Measurements from ENCODE around the gene PARD3B. TPM values are rescaled to one million over a fixed set of nuclear protein-coding genes. Genes with fewer than 3 reads are reported as not detected.

PARD3B gene
- total and polyA plus RNA-seq, 2 of the 8 experiments (the other 6 are each of a cell fraction or from before 2014, with no cell fraction given): 1.2 to 5.7 TPM

DNA sequence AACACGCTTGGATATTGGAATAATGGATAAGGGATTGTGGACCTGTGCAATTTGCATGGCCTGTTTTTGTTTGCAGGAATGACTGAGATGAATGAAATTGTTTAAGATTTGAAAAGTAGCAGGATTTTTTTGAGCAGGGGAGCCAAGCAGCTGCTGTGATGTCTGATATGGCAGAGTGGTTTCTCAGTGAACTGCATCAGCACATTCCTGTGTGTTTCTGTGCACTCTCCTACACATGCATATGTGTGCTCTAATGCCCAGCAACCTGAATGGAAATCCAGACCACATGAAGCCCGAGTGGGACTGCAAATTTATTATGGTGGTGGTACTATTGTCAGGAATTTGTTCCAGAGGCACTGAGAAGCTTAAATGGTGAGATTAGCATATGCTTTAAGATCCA, 161.7 kb downstream of the PARD3B start:
- H3K4ac ChIP-seq (replicated peaks; ENCODE audit: insufficient read length, low read depth, low read length): no peak overlapping the region
- no peak overlapping the region for H3K9ac ChIP-seq (replicated peaks in 1 of 4; ENCODE audit: extremely low read depth in 1 of 4, low read depth in 3 of 4, low read length in 3 of 4)
- ChIA-PET POLR2A (ENCODE audit: partially characterized antibody) (no interaction called here), CTCF (ENCODE audit: partially characterized antibody) (no interaction called here)
- H2BK20ac ChIP-seq (ENCODE audit: low read length): no peak overlapping the region
- no peak overlapping the region for H3K4me3 ChIP-seq (ENCODE audit: extremely low read depth in 1 of 4, insufficient read depth in 2 of 4, low read depth in 3 of 4, low read length in 4 of 4)
- no peak overlapping the region for H3K18ac ChIP-seq (ENCODE audit: extremely low read depth, low read length)
- H3K14ac ChIP-seq (ENCODE audit: insufficient read length): no peak overlapping the region
- H3K56ac ChIP-seq (replicated peaks; ENCODE audit: insufficient read length, low read depth, low read length): no peak overlapping the region
- H3K27ac ChIP-seq (ENCODE audit: low read depth, low read length): no peak overlapping the region
- no peak overlapping the region for H2AFZ ChIP-seq (ENCODE audit: low read length)
- H3K23me2 ChIP-seq (ENCODE audit: low read depth, low read length): no peaks in the 10 kb centered on the region
- no peak overlapping the region for H2BK5ac ChIP-seq (ENCODE audit: low read depth, low read length)
- no peaks in the 10 kb centered on the region for H3K36me3 ChIP-seq (ENCODE audit: control insufficient read depth in 2 of 4, insufficient read depth in 4 of 4, low read length in 3 of 4)
- H4K8ac ChIP-seq (ENCODE audit: extremely low read depth, insufficient read depth, low read length): no peak overlapping the region
- H3K9me3 ChIP-seq (ENCODE audit: insufficient read depth in 2 of 2, low read depth in 1 of 2, low read length in 1 of 2): no peaks in the 10 kb centered on the region
- no peaks in the 10 kb centered on the region for H3K27me3 ChIP-seq (replicated peaks in 1 of 4; ENCODE audit: control insufficient read depth in 3 of 4, extremely low read depth in 1 of 4, insufficient read depth in 3 of 4, low read length in 3 of 4)
- H3K79me2 ChIP-seq (ENCODE audit: control insufficient read depth in 1 of 2, insufficient read depth in 2 of 2, low read length in 2 of 2): no peaks in the 10 kb centered on the region
- H2AK5ac ChIP-seq (ENCODE audit: low read depth, low read length): no peak overlapping the region
- no peak overlapping the region for H3K23ac ChIP-seq (ENCODE audit: insufficient read length)
- H4K91ac ChIP-seq (replicated peaks; ENCODE audit: insufficient read length, low read length): no peak overlapping the region
- H3K79me1 ChIP-seq (ENCODE audit: low read depth, low read length): no peaks in the 10 kb centered on the region
- DNase-seq (ENCODE audit: low read depth in 1 of 2, low spot score in 2 of 2) (no peak), FAIRE-seq (no peak)
- H3K4me2 ChIP-seq (ENCODE audit: insufficient read depth in 1 of 2, low read depth in 2 of 2, low read length in 2 of 2): no peak overlapping the region
- no peak overlapping the region for H2BK15ac ChIP-seq (ENCODE audit: low read length)
- no peaks in the 10 kb centered on the region for H4K20me1 ChIP-seq (replicated peaks in 1 of 2; ENCODE audit: control insufficient read depth in 1 of 2, insufficient read depth in 2 of 2, low read length in 2 of 2)
- no peaks in the 10 kb centered on the region for H3K4me1 ChIP-seq (replicated peaks in 1 of 4; ENCODE audit: control insufficient read depth in 3 of 4, insufficient read depth in 4 of 4, low read length in 3 of 4)
- WGBS, 2 experiments (ENCODE audit: extremely low coverage in 1 of 2, insufficient coverage in 1 of 2, insufficient read length in 1 of 2, insufficient replicate concordance in 2 of 2, low coverage in 1 of 2, low lambda C conversion rate in 2 of 2, missing lambda C conversion rate in 1 of 2): 88% methylated on average over 2 of the region's 2 CpGs; no CpG with 5 or more reads in 1 of the 2 experiments
- no peak overlapping the region for H2BK12ac ChIP-seq (ENCODE audit: low read depth, low read length)
- H4K5ac ChIP-seq (ENCODE audit: insufficient read length, low read depth, low read length): no peak overlapping the region
- no peak overlapping the region for H2BK120ac ChIP-seq (replicated peaks; ENCODE audit: low read depth, low read length)
- TF ChIP-seq POLR2AphosphoS5 (IDR thresholded peaks at IDR 0.05; ENCODE audit: low read depth, low read length): no peak
- no peak for TF ChIP-seq CTBP2 (IDR thresholded peaks at IDR 0.05; ENCODE audit: borderline replicate concordance, insufficient read depth, insufficient read length, low read length)
- TF ChIP-seq ZNF274 (IDR thresholded peaks at IDR 0.05; ENCODE audit: borderline replicate concordance, extremely low read depth, low read length): no peak
- no peak for TF ChIP-seq BCL11A (IDR thresholded peaks at IDR 0.05; ENCODE audit: low read depth in 2 of 2, low read length in 2 of 2)
- TF ChIP-seq FOSL1 (IDR thresholded peaks at IDR 0.05; ENCODE audit: insufficient read depth, low read depth, low read length): no peak
- TF ChIP-seq, protein P1, sequence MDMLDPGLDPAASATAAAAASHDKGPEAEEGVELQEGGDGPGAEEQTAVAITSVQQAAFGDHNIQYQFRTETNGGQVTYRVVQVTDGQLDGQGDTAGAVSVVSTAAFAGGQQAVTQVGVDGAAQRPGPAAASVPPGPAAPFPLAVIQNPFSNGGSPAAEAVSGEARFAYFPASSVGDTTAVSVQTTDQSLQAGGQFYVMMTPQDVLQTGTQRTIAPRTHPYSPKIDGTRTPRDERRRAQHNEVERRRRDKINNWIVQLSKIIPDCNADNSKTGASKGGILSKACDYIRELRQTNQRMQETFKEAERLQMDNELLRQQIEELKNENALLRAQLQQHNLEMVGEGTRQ (IDR thresholded peaks at IDR 0.05; ENCODE audit: low read length): no peak
- TF ChIP-seq SIRT6 (IDR thresholded peaks at IDR 0.05; ENCODE audit: low read length): no peak
- no peak for TF ChIP-seq RBBP5 (IDR thresholded peaks at IDR 0.05; ENCODE audit: borderline replicate concordance, low read depth, low read length)
- no peak for TF ChIP-seq TBP (IDR thresholded peaks at IDR 0.05; ENCODE audit: low read depth, low read length)
- TF ChIP-seq CHD2 (IDR thresholded peaks at IDR 0.05; ENCODE audit: low read length): no peak
- TF ChIP-seq, protein P2, sequence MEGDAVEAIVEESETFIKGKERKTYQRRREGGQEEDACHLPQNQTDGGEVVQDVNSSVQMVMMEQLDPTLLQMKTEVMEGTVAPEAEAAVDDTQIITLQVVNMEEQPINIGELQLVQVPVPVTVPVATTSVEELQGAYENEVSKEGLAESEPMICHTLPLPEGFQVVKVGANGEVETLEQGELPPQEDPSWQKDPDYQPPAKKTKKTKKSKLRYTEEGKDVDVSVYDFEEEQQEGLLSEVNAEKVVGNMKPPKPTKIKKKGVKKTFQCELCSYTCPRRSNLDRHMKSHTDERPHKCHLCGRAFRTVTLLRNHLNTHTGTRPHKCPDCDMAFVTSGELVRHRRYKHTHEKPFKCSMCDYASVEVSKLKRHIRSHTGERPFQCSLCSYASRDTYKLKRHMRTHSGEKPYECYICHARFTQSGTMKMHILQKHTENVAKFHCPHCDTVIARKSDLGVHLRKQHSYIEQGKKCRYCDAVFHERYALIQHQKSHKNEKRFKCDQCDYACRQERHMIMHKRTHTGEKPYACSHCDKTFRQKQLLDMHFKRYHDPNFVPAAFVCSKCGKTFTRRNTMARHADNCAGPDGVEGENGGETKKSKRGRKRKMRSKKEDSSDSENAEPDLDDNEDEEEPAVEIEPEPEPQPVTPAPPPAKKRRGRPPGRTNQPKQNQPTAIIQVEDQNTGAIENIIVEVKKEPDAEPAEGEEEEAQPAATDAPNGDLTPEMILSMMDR (IDR thresholded peaks at IDR 0.05; ENCODE audit: control extremely low read depth in 1 of 3, insufficient read depth in 1 of 3, low read depth in 1 of 3, low read length in 3 of 3): no peak
- no peak for TF ChIP-seq SP4 (IDR thresholded peaks at IDR 0.05; ENCODE audit: low read length)

All from H1 (cell line).